HEK293 (cell line): ENCODE data around the gene PPFIBP1.

ENCODE experiments used
- EGR2 ChIP-seq: fragments of 450-650 bp; formaldehyde crosslinking; IDR thresholded peaks from 2 replicates; pipeline ENCODE4 v1.5.1; 2016; ENCODE audit warnings: low read depth, missing biosample characterization, missing genetic modification characterization
- HIC1 ChIP-seq: fragments of 450-650 bp; formaldehyde crosslinking; IDR thresholded peaks from 2 replicates; pipeline ENCODE4 v1.5.1; 2016; ENCODE audit warnings: missing biosample characterization, missing genetic modification characterization
- INSM2 ChIP-seq: fragments of 450-650 bp; formaldehyde crosslinking; IDR thresholded peaks from 2 replicates; pipeline ENCODE4 v1.5.1; 2016; ENCODE audit warnings: missing biosample characterization, missing genetic modification characterization
- MZF1 ChIP-seq: fragments of 450-650 bp; formaldehyde crosslinking; IDR thresholded peaks from 2 replicates; pipeline ENCODE4 v1.5.1; 2017; ENCODE audit warnings: missing biosample characterization, missing genetic modification characterization, borderline replicate concordance
- SP2 ChIP-seq: fragments of 450-650 bp; formaldehyde crosslinking; IDR thresholded peaks from 2 replicates; pipeline ENCODE4 v1.5.1; 2016; ENCODE audit warnings: missing biosample characterization, missing genetic modification characterization
- TSHZ1 ChIP-seq: fragments of 450-650 bp; formaldehyde crosslinking; IDR thresholded peaks from 2 replicates; pipeline ENCODE4 v1.5.1; 2016; ENCODE audit warnings: missing biosample characterization, missing genetic modification characterization, borderline replicate concordance
- ZFP69B ChIP-seq: fragments of 450-650 bp; formaldehyde crosslinking; IDR thresholded peaks from 2 replicates; pipeline ENCODE4 v1.5.1; 2016; ENCODE audit warnings: missing biosample characterization, missing genetic modification characterization
- ZNF132 ChIP-seq: fragments of 450-650 bp; formaldehyde crosslinking; IDR thresholded peaks from 2 replicates; pipeline ENCODE4 v1.5.1; 2017; ENCODE audit warnings: missing biosample characterization, missing genetic modification characterization, borderline replicate concordance
- ZNF148 ChIP-seq: fragments of 450-650 bp; formaldehyde crosslinking; IDR thresholded peaks from 2 replicates; pipeline ENCODE4 v1.5.0; 2017; ENCODE audit warnings: missing biosample characterization, missing genetic modification characterization, borderline replicate concordance
- ZNF280D ChIP-seq: fragments of 450-650 bp; formaldehyde crosslinking; IDR thresholded peaks from 2 replicates; pipeline ENCODE4 v1.5.1; 2016; ENCODE audit warnings: missing biosample characterization, missing genetic modification characterization
- ZNF514 ChIP-seq: fragments of 450-650 bp; formaldehyde crosslinking; IDR thresholded peaks from 2 replicates; pipeline ENCODE4 v1.5.1; 2016; ENCODE audit warnings: missing biosample characterization, missing genetic modification characterization
- ZNF561 ChIP-seq: fragments of 450-650 bp; IDR thresholded peaks from 2 replicates; pipeline ENCODE4 v1.5.1; 2018; ENCODE audit warnings: missing biosample characterization, missing genetic modification characterization, borderline replicate concordance
- TF ChIP-seq, protein P1 (sequence below): sonication (generic); formaldehyde crosslinking; IDR thresholded peaks from 2 replicates; pipeline ENCODE4 v1.8.1; 2022; ENCODE audit warnings: mild to moderate bottlenecking, moderate library complexity, missing genetic modification reagents
- TF ChIP-seq, protein P2 (sequence below): fragments of 450-650 bp; formaldehyde crosslinking; IDR thresholded peaks from 2 replicates; pipeline ENCODE4 v1.5.1; 2017; ENCODE audit warnings: missing biosample characterization, missing genetic modification characterization
- TF ChIP-seq, protein P3 (sequence below): fragments of 450-650 bp; formaldehyde crosslinking; IDR thresholded peaks from 2 replicates; pipeline ENCODE4 v1.5.1; 2016; ENCODE audit warnings: missing biosample characterization, missing genetic modification characterization
- TF ChIP-seq, protein P4 (sequence below): fragments of 450-650 bp; formaldehyde crosslinking; IDR thresholded peaks from 2 replicates; pipeline ENCODE4 v1.5.1; 2016; ENCODE audit warnings: missing biosample characterization, missing genetic modification characterization

The PPFIBP1 gene

DNA sequence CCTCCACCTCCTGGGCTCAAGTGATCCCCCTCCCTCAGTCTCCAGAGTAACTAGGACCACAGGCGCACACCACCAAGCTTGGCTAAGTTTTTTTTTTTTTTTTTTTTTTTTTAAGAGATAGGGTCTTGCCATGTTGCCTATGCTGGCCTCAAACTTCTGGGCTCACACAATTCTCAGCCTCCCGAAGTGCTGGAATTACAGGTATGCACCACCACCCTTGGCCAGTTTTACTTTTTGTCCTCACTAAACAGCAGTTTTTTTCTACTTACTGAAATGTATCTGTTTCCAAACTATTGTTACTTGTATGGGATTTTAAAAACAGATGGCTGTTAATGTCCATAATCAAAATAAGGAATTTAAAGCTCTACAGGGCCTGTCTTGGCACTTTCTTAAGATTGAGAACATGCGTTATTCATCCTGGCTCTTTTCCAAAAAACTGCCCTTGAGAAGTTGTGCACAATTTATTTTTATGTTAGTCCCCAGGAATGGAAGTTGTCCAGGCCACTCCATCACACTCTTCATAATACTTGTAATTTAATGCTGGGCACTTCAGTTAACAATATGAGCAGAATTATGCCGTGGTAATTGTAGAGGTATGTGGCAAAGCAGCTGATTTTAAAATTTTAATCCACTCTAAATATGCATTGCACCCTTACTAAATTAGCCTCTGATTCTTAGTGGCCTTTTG, 120.3 kb downstream of the PPFIBP1 start (continued):
- TF ChIP-seq ZNF148 (tag by site-specific recombination): no peak
- no peak for TF ChIP-seq SP2 (tag by site-specific recombination)
- no peak for TF ChIP-seq ZNF132 (tag by site-specific recombination)
- TF ChIP-seq, protein P1, sequence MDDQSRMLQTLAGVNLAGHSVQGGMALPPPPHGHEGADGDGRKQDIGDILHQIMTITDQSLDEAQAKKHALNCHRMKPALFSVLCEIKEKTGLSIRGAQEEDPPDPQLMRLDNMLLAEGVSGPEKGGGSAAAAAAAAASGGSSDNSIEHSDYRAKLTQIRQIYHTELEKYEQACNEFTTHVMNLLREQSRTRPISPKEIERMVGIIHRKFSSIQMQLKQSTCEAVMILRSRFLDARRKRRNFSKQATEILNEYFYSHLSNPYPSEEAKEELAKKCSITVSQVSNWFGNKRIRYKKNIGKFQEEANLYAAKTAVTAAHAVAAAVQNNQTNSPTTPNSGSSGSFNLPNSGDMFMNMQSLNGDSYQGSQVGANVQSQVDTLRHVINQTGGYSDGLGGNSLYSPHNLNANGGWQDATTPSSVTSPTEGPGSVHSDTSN (CRISPR knock-in tag): no peak
- TF ChIP-seq, protein P2, sequence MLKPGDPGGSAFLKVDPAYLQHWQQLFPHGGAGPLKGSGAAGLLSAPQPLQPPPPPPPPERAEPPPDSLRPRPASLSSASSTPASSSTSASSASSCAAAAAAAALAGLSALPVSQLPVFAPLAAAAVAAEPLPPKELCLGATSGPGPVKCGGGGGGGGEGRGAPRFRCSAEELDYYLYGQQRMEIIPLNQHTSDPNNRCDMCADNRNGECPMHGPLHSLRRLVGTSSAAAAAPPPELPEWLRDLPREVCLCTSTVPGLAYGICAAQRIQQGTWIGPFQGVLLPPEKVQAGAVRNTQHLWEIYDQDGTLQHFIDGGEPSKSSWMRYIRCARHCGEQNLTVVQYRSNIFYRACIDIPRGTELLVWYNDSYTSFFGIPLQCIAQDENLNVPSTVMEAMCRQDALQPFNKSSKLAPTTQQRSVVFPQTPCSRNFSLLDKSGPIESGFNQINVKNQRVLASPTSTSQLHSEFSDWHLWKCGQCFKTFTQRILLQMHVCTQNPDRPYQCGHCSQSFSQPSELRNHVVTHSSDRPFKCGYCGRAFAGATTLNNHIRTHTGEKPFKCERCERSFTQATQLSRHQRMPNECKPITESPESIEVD: peak; percentile 90
- no peak for TF ChIP-seq ZNF561 (tag by site-specific recombination)
- no peak for TF ChIP-seq HIC1
- no peak for TF ChIP-seq ZNF514 (tag by site-specific recombination)
- no peak for TF ChIP-seq ZNF280D (tag by site-specific recombination)
- TF ChIP-seq MZF1 (tag by site-specific recombination): peak; percentile 38; the same call in 1 of the 2 replicates
- peak; percentile 78 for TF ChIP-seq INSM2 (tag by site-specific recombination)
- TF ChIP-seq, protein P3, sequence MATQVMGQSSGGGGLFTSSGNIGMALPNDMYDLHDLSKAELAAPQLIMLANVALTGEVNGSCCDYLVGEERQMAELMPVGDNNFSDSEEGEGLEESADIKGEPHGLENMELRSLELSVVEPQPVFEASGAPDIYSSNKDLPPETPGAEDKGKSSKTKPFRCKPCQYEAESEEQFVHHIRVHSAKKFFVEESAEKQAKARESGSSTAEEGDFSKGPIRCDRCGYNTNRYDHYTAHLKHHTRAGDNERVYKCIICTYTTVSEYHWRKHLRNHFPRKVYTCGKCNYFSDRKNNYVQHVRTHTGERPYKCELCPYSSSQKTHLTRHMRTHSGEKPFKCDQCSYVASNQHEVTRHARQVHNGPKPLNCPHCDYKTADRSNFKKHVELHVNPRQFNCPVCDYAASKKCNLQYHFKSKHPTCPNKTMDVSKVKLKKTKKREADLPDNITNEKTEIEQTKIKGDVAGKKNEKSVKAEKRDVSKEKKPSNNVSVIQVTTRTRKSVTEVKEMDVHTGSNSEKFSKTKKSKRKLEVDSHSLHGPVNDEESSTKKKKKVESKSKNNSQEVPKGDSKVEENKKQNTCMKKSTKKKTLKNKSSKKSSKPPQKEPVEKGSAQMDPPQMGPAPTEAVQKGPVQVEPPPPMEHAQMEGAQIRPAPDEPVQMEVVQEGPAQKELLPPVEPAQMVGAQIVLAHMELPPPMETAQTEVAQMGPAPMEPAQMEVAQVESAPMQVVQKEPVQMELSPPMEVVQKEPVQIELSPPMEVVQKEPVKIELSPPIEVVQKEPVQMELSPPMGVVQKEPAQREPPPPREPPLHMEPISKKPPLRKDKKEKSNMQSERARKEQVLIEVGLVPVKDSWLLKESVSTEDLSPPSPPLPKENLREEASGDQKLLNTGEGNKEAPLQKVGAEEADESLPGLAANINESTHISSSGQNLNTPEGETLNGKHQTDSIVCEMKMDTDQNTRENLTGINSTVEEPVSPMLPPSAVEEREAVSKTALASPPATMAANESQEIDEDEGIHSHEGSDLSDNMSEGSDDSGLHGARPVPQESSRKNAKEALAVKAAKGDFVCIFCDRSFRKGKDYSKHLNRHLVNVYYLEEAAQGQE (tag by site-specific recombination): no peak
- no peak for TF ChIP-seq TSHZ1 (tag by site-specific recombination)
- TF ChIP-seq ZFP69B (tag by site-specific recombination): no peak
- TF ChIP-seq, protein P4, sequence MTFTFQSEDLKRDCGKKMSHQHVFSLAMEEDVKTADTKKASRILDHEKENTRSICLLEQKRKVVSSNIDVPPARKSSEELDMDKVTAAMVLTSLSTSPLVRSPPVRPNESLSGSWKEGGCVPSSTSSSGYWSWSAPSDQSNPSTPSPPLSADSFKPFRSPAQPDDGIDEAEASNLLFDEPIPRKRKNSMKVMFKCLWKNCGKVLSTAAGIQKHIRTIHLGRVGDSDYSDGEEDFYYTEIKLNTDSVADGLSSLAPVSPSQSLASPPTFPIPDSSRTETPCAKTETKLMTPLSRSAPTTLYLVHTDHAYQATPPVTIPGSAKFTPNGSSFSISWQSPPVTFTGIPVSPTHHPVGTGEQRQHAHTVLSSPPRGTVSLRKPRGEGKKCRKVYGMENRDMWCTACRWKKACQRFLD: no peak
- TF ChIP-seq EGR2 (tag by site-specific recombination): no peak
